AG04449 (cell line): ENCODE results near the gene TIGD1.

Experiments
- CTCF ChIA-PET: fragments of 350-600 bp; formaldehyde crosslinking; extraction: SDS; loops from one replicate; lab custom pipeline; 2021; ENCODE audit warnings: antibody characterized with exemption; lab: Yijun Ruan, JAX
- POLR2A ChIA-PET: fragments of 400-600, 350-600 bp; formaldehyde crosslinking; extraction: SDS; loops from one replicate; lab custom pipeline; 2020; ENCODE audit warnings: antibody characterized with exemption, inconsistent platforms; lab: Yijun Ruan, JAX
- DNase-seq: peaks from one replicate; pipeline ENCODE4 v3.0.0-alpha.2; 2010; ENCODE audit warnings: low read depth, low spot score
- H3K4me3 ChIP-seq: 2 replicates; pipeline ENCODE4 v1.5.1; 2011; ENCODE audit warnings: low read depth, mild to moderate bottlenecking, control low read depth, low read length
- CTCF ChIP-seq: IDR thresholded peaks from one replicate; pipeline ENCODE4 v1.5.1; 2011; ENCODE audit warnings: mild to moderate bottlenecking, moderate library complexity, low read length, control low read depth, inconsistent platforms; ENCODE audit not compliant: insufficient read depth; ENCODE audit errors: missing control alignments

TIGD1 gene

GRCh38 chr2:232550354-232551249, at the start of gene TIGD1, which contains the start of gene EIF4E2:
TSS of gene TIGD1 (minus strand) at chr2:232550557. CDS start at chr2:232549882, 675 bp downstream.
TSS of gene EIF4E2 (plus strand) at chr2:232550689. CDS start at chr2:232550725, 36 bp downstream.
- POLR2A ChIA-PET, result interaction anchor here (0.5 to 1.4 kb wide), 6 partner anchors 13 to 173 kb away, joined by 3 to 9 read pairs (median 5); no protein-coding TSS in a partner anchor

GRCh38 chr2:232598293-232598692, 47.9 kb upstream of the TIGD1 start:
- H3K4me3 ChIP-seq, result no peak overlapping the region
- TF ChIP-seq CTCF, result no peak
- POLR2A ChIA-PET, result no interaction called here
- CTCF ChIA-PET, result interaction anchor here (1.0 to 1.2 kb wide), 2 partner anchors 13 to 85 kb away, joined by 3 to 4 read pairs; no protein-coding TSS in a partner anchor
- DNase-seq, result no peak

More at GRCh38 chr2:232550354-232551249, at the start of gene TIGD1, which contains the start of gene EIF4E2:
- peak; percentile 48 for TF ChIP-seq CTCF
- H3K4me3 ChIP-seq, result peak within 1 kb of the TSS; percentile 86
- peak; percentile 58 for DNase-seq
- CTCF ChIA-PET, result interaction anchor here (0.7 to 1.2 kb wide), 2 partner anchors 27 to 29 kb away, joined by 3 read pairs; no protein-coding TSS in a partner anchor

GRCh38 chr2:232597362-232598079, 47.2 kb upstream of the TIGD1 start:
- no peak for DNase-seq
- ChIA-PET POLR2A (no interaction called here), CTCF (interaction anchor here (3.3 kb wide), 1 partner anchor 8 kb away, joined by 10 read pairs; no protein-coding TSS in a partner anchor)
- TF ChIP-seq CTCF, result no peak
- no peak overlapping the region for H3K4me3 ChIP-seq

GRCh38 chr2:232593982-232594381, 43.6 kb upstream of the TIGD1 start:
- TF ChIP-seq CTCF, result no peak
- no peak for DNase-seq
- CTCF ChIA-PET, result interaction anchor here (2.0 to 4.4 kb wide), 2 partner anchors 10 to 58 kb away, joined by 5 to 30 read pairs; no protein-coding TSS in a partner anchor
- no peak overlapping the region for H3K4me3 ChIP-seq
- POLR2A ChIA-PET, result no interaction called here

- TF ChIP-seq CTCF, result peak; percentile 13
- CTCF ChIA-PET, result interaction anchor here (2.0 to 4.4 kb wide), 2 partner anchors 11 to 59 kb away, joined by 5 to 30 read pairs; no protein-coding TSS in a partner anchor
- DNase-seq, result peak; percentile 57
- no peak overlapping the region for H3K4me3 ChIP-seq
- POLR2A ChIA-PET, result no interaction called here
Observed at GRCh38 chr2:232592772-232593395, 42.5 kb upstream of the TIGD1 start.
